HG02571 (cell line): ENCODE results near the gene RAET1G.
"Not testable (repeated sequence)": the region's sequence is repeated elsewhere in the genome, so short reads cannot be mapped to it uniquely, and the experiment has no call there.

Experiments
- ATAC-seq: cut with Tn5 transposase; IDR thresholded peaks from one replicate; pipeline ENCODE4 v1.9.1; 2021; ENCODE audit warnings: mild to moderate bottlenecking, moderate library complexity; ENCODE audit not compliant: unreplicated experiment

Gene RAET1G

DNA sequence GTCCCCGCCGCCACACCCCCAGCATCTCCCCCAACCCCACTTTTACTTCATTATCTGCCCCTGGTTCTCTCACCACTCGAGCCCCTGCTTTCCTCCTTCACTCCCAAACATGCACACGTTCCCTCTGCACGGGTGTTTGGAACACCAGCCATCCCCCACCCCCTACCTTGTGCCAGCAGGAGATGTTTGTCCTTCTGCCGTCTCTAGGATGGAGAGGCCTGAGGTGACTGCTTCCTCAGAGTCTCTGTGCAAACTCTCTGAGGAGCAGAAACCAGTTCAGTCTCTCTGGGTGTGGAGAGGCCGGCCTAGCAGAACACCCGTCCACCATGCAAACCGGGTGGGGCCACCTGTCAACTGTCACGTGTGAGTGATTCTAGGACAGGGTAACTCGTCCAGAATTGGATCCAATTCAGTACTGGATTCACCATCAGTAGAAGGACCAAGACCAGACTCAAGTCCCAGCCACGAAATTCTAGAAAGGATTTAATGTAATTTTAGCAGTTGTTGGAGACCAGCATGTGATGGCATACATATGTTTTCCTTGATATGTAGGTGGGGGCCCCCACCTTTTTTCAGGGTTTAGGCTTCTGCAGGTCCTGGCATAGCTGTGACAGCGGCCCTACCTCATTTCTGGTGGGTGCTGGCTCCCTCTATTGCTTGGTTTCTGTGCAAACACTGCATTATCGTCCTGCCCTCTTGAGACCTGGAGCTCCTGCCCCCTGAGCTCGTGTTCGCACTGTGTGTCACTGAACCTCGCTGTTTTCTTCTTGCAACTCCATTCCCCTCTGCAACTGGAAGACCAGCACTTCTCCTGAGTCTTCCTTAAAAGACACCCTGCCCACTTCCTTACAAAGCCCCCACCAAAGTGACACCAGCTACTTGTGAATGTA lies 24.8 kb downstream of the RAET1G start, which contains the start of gene RAET1E:
RAET1E (minus strand) TSS at position 259 of the 890 bp plus-strand sequence. CDS start 7,212 bp downstream, outside the sequence.
- ATAC-seq, result no peak

DNA sequence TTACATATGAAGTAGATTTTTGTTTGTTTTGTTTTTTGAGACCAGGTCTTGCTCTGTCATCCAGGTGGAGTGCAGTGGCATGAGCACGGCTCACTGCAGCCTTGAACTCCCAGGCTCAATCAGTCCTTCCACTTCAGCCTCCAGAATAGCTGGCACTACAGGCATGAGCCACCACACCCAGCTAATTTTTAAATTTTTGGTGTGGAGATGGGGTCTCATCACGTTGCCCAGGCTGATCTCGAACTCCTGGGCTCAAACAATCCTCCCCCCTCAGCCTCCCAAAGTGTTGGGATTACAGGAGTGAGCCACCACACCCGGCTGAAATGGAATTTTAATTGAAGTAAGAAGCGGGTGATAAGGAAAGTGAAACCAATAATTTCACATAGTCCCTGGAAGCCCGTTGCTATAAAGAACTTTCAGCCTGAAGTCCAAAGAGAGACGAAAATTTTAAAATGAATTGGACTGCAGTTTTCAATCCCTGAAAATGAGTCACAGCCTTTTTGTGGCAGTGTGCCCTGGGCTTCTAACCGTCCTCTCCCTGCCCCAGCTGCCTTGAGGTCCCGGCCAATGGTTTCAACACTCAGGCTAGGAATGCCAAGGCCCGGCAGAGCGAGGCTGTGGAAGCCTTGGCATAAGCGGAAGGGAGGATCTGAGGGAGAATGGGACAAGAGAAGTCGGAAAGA lies 25.8 kb downstream of the RAET1G start:
- no peak for ATAC-seq

DNA sequence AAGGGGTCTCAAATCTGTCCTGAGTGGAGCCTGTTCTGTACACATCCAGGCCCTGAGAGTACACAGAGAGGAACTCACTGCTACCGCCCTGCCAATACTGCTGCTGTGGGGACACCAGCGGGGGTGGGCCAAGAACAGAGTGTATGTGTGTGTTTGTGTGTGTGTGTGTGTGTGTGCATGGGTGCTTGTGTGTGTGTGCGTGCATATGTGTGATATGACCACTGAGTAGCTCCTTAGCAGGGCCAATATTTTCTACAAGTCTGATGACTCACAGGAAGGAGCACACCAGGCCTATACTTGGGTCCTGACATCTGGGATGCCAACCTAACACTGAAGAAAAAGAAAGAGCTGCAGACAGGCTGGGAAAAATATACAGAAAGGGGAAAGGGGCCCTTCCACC lies 26.4 kb downstream of the RAET1G start:
- no peak for ATAC-seq

DNA sequence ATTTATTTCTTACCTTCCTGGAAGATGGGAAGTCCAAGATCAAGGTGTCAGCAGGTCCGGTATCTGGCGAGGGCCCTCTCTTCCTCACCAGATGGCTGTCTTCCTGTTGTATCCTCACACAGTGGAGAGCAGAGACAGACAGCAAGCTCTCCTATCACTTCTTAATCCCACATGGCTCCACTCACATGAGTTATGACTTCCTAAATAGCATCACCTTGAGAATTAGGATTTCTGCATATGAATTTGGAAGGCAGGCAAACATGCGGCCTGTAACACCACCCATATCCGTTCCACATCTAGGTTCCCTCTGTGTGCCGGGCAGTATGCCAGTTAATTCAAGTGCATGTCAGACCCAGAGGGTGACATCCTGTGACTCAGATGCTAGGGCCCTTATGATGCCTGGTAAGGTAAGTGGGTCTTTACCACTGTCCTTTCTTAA lies 27.1 kb downstream of the RAET1G start:
- ATAC-seq, result no peak

DNA sequence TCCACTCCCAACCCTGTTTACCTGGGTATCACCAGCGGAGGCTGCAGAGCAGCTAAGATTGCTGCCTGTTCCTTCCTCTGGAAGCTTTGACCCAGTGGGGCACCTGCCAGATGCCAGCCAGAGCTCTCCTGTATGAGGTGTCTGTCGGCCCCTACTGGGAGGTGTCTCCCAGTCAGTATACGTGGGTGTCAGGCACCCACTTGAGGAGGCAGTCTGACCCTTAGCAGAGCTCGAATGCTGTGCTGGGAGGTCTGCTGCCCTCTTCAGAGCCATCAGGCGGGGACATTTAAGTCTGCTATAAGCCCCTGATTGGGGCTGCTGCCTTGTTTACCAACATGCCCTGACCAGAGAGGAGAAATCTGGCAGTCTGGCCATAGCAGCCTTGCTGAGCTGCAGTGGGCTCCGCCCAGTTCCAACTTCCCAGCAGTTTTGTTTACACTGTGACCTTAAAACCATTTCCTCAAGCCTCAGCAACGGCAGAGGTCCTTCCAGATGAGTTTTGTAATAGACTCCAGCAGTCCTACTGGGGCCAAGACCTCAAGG lies 27.8 kb downstream of the RAET1G start:
- no peak for ATAC-seq

DNA sequence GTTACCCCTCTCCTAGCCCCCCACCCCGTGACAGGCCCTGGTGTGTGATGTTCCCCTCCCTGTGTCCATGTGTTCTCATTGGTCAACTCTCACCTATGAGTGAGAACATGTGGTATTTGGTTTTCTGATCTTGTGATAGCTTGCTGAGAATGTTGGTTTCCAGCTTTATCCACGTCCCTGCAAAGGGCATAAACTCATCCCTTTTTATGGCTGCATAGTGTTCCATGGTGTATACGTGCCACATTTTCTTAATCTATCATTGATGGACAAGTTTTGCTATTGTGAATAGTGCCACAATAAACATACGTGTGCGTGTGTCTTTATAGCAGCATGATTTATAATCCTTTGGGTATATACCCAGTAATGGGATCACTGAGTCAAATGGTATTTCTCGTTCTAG lies 31.1 kb downstream of the RAET1G start:
- ATAC-seq, result not testable (repeated sequence)

DNA sequence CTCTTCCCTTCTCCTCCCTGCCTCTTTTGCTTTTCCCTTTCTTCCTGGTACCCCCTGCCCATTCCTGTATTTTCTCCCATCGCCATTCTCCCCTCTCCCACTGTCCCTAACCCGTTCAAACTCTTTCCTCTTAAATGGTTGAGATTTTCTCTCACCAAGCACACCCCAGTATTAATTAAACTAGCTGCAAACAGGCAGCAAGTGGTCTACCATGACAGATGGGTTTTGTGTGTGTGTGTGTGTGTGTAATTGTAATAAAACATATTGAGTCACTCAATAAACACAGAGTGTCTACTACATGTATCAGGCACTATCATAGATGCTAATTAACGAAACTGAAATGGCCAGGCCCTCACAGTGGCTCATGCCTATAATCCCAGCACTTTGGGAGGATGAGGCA lies 31.7 kb downstream of the RAET1G start:
- ATAC-seq, result no peak

DNA sequence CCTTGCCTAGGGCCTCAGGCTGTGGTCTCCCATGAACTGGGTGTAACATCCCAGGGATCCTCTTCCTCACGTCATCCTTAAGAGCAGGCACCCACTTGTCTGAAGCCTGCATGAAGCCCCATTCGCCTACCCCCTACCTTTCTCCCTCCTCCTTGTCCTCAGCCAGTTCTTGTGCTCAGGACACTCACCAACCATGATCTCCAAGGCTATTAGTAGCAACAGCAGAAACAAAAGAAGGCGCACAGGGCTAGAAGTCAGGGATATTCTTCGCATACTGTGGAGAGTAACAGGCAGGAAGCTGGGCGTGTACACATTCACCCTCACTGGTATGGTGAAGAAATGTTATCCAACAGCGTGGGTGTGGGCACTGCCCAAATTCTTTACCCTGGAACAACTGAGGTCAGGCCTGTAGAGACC lies 32.3 kb downstream of the RAET1G start:
- ATAC-seq, result no peak

DNA sequence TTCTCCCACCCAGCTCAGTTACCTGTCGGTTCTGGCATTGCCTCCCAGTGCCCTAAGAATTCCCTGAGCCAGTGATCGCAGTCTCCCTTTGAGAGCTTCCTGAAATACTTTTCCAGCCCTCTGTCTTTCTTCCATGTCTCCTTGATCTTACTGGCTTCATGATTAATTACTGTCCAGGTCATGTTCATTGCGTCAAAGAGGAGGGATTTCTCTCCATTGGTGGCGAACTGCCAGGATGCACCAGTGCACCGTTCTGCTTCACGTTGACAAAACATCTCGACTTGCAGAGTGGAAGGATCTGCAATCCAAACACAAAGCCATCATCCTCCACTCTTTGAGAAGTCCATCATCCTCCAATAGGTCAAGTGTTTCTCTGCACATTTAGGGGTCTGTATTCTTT lies 33.6 kb downstream of the RAET1G start:
- no peak for ATAC-seq

DNA sequence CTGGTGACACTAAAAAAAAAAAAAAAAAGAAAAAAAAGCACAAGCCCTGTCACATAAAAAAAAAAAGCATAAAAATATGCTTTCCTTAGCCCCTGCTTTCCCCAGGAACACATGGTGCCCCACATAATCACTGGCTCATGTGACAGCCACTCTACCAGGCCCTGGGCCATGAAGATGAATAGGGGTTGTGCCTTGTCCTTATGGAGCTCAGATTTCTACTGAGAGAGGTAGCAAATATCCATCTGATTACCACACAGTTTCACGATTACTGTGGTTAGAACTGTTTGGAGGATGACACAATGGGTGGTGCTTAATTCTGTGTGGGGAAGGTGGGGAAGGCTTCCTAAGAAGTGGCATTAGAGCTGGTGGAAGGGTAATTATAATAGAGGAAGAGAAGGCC lies 34.3 kb downstream of the RAET1G start:
- ATAC-seq, result no peak

DNA sequence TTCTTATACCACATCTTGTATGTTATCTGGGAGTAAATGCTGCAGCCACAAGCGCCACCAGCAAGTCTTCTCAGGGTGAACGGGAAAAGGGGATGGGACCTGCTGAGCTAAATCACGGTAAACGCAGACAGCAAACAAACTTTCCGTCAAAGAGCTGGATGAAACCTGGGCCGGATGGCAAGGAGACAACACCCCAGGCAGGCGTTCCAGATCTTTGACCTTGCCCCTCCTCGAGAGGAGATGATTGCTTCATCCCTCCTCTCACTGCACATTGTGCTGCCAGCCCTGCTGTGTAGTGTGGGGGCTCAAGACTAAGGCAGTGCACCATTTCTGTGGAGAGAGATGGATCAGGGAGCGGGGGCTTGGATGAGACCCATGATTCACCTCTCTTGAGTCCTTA lies 34.8 kb downstream of the RAET1G start:
- no peak for ATAC-seq

DNA sequence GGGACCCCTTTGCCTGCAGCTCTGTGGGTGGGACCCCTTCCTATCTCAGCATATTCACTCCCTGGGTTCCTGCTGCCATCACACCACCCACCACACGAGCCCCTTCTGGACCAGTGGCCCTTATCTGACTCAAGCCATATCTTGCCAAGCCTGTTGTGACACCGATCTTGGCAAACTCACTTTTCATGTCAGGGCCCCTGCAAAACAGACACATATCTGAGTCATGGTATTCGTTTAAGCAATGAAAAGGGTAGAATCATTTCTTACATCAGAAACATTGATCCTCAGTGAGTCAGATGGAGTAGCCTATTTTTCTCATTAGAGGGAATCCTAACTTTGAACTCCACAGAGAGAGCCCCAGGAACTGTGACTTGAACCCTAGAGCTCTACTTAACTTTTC lies 35.6 kb downstream of the RAET1G start:
- ATAC-seq, result no peak

DNA sequence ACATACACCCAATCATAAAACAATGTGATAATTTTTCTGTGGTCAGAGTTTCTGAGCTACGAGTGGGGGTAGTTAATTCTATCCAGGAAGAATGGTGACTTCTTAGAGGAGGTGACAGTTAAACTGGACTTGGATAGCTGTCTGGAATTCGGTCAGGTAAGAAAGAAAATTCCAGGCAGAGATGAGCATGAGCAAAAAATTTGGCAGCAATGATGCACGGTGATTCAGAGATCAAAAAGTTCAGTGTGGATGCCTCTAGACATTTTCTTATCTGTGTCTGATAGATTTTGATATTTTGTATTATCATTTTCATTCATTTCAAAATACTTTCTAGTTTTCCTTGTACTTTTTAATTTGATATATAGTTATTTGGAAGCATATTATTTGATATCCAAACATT lies 37.0 kb downstream of the RAET1G start:
- ATAC-seq, result no peak

DNA sequence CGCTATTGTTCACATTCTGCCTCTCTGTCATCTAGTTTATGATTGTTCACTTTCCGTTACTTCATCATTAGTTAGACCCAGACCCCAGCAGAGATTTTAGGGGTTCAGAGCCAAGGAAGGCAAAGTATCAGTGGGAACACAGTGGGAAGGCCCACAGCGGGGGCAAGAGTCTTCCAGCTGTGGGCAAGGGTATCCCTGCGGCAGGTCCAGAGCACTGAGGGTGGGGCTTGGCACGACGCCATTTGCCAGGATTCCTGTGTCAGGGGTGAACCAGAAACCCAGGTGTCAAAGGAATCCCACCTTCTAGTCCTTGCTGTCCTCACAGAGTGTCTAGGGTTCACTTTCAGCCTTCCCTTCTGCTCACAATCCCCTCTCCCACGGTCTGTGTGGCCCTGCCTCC lies 38.3 kb downstream of the RAET1G start:
- ATAC-seq, result no peak

DNA sequence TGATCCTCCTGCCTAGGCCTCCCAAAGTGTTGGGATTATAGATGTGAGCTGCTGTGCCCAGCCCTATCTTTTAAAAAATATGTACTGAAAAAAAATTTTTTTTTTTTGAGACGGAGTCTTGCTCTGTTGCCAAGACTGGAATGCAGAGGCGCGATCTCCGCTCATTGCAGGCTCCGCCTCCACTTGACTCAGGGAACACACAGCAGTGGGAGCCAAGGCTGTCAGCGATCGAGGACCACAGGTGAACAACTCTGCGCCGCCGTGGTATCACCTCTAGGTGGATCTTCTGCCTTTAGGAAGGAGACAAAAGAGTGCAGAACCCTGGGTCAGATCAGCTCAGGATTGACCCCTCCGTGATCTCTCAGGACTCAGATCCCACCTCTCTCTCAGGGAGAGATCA lies 38.7 kb downstream of the RAET1G start:
- no peak for ATAC-seq

DNA sequence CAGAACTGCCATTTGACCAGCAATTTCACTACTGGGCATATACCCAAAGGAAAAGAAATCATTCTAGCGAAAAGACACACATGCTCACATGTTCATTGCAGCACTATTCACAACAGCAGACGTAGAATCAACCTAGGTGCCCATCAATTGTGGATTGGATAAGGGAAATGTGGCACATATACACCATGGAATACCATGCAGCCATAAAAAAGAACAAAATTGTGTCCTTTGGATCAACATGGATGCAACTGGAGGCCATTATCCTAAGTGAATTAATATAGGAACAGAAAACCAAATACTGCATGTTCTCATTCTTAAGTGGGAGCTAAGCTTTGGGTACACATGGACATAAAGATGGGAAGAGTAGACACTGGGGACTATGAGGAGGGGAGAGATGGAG lies 41.1 kb downstream of the RAET1G start:
- no peak for ATAC-seq

DNA sequence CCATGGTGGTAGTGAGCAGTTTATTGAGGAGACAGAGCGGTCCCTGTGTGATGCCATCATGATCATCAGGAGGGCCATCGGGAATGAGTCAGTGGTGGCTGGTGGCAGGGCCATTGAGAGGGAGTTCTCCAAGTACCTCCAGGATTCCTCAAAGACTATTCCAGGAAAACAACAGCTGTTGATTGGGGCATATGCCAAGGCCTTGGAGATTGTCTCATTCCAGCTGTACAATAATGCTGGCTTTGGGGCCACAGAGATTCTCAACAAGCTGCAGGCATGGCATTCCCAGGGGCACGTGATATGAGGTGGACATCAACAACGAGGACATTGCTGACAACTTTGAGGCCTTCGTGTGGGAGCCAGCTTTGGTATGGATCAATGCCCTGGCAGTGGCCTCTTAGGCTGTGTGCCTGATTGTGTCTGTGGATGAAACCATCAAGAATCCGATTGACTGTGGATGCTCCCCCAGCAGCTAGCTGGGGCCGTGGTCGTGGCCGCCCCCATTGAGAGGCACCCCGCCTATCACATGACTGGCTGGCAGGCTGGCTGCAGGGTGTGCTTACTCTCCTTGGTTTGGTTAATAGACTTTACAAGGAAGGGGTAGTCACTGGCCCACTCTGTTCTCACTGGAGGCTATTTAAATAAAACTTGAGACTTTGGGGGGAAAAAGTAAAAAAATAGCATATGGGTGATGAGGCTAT lies 41.7 kb downstream of the RAET1G start:
- ATAC-seq, result no peak

DNA sequence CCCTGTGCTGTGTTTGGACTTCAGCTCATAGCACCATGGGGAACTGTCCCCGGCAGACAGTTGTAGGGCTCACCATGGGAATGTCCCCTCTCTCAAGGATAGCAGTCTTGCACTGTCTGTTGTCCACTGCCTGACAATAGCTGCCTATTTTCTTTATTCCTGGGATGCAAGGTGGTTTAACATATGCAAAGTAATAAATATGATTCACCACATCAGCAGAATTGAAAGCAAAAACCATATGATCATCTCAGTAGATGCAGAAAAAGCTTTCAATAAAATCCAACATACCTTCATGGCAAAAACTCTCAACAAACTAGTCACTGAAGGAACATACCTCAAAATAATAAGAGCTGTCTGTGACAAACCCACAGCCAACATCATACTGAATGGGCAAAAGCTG lies 45.3 kb downstream of the RAET1G start:
- ATAC-seq, result no peak

DNA sequence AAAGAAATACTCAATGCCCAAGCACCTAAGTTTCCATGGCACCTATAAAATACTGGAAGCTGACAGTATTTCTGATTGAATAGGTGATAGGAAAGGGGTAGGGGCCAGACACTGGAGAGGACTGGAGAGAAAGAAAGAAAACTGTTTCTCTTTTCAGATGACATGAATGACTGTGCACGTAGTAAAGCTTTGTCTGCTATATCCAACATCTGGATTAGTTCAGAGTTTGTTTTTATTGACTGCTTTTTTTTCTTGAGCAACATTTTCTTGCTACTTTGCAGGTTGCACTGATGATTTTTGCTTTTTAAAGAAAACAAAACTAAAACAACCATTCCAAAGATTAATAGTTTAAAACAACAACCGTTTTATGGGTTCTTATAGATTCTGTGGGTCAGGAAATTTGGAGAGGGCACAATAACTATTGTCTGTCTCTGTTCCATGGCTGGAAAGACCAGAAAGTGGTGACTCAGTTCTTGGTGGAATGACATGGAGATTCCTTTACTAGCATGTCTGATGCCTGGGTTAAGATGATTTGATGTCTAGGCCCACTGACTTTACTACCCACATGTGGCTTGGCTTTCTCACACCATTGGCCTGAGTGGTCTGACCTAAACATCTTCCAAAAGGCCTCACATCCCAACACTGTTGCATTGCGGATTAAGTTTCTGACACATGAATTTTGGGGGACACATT lies 46.5 kb downstream of the RAET1G start:
- no peak for ATAC-seq

DNA sequence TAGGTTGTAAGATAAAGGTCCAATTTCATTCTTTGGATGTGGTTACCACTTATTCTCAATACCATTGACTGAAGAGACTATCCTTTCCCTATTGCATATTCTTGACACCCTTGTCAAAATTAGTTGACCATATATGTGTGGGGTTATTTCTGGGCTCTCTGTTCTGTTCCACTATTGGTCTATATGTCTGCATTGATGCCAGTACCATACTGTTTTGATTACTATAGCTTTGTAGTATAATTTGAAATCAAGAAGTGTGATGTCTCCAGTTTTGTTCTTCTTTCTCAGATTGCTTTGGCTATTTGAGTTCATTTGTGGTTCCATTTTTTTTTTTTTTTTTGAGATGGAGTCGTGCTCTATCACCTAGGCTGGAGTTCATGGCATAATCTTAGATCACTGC lies 50.7 kb downstream of the RAET1G start:
- ATAC-seq, result no peak

DNA sequence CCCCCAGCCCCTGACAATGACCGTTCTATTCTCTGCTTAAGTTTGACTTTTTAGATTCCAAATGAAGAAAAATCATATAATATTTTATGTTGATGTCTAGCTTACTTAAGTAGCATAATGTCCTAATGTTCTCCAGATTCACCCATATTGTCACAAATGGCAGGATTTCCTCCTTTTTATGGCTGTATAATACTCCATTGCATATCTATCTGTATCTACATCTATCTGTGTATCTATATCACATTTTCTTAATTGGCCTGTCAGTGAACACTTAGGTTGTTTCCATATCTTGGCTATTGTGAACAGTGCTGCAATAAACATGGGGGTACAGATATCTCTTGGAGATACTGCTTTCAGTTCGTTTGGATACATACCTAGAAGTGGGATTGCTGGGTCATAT lies 51.7 kb downstream of the RAET1G start:
- no peak for ATAC-seq
